CD4-positive, alpha-beta T cell treated with Interleukin-21 for 1 hour (primary cell): ENCODE measurements around the gene FOXF1.

Source experiments
- DNase-seq: peaks from one replicate; pipeline ENCODE4 v3.0.0-alpha.2; 2020

Gene FOXF1

DNA sequence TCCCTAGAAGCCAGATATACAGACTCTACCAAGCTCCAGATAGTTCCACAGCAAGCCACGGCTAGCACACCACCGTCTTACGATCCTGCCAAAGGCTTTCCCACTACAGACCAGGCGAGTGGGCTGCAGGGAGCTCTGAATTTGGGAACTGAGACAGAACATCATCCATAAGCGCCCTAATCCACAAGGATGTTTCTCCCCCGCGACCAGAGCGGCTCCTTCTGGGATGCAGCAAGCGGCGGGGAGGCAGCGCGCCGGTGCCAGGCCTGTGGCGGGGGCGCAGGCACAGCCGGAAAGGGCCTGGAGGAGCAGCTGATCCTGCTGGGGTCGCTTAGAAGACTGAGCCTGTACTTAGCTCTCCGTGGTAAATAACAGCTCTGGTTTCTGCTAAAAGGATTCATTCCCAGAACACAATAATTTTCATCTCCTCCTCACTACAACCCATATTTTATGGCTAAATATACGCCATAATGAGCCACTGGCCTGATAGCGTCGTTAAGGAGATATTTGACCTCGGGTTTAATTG, 16.2 kb upstream of the FOXF1 start:
- no peak for DNase-seq

- DNase-seq, result no peak
These were observed 15.6 kb upstream of the FOXF1 start for GRCh38 chr16:86494565-86495356.

DNA sequence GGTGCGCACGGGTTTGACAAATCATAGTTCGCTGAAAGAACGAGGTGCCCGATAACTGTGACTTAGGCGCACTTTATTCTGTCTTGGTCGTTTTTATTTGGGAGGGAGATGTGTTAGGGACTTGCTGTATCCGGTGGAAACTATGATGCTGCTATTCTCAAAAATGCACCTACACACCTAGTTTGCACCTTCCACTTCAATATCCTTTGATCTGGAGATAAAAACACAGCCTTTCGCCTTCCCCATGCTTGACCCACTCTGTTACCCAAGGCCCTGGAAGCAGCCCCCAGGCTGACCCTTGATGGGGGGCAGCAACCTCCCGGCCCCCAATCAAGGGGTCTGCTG, 15.0 kb upstream of the FOXF1 start:
- DNase-seq, result no peak

GRCh38 chr16:86495756-86496261, 14.5 kb upstream of the FOXF1 start:
- no peak for DNase-seq

DNA sequence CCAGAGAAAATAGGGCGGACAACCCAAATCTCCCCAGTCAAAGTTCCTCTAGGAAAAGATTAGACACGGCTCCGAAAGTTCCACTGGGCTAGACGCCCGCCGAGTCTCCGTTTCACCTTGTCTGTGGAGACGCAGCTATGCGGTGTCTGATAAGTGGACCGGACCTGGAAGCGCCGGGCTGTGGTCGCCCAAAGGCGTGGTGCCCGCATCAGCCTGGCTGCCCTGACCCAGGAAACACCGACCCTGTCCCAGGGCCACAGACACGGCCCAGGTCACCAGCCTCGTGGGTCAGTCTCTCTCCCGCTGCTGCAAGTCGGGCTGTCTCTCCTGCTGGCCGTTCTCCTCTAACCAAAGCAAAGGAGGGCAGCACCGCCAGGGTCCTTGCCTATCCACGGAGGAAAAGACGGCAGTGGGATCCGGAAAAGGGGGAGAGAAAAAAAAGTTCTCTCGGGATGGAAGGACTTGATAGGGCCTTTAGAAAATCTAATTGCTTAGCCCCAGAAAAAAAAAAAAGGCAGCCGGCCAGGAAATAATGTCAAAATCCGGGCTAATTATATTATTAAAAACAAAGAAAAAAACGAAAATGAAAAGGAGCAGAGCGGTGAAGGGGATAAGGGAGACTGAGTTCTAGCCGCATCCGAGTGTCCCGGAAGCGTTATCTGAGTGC, 13.9 kb upstream of the FOXF1 start:
- DNase-seq, result no peak

DNA sequence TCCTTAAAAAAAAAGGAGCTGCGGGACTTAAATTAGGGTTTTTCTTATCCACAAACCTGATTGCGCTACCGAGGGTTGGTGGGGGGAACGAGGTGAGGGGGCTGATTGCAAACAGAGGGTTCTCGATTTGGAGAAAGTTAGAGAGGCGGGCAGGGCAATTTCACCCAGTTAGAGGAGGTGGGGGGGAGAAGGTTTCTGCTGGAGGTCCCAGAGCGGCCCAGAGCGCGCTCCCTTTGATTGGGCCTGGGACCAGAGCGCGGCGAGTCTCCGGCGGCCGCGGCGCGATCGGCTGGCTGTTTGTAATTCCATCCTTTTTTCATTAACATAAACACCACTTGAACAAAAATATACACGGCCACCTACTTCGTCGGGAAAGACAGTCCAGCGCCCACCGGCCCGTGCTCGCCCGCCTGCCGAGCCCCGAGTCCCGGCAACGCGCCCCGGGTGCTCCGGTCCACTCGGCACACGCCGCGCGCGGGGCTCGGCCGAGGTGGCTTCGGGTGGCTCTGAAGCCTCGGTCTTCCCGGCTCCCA, 13.3 kb upstream of the FOXF1 start:
- no peak for DNase-seq

GRCh38 chr16:86497551-86498021, 12.7 kb upstream of the FOXF1 start:
- no peak for DNase-seq

- DNase-seq, result no peak
These were observed 12.1 kb upstream of the FOXF1 start for GRCh38 chr16:86498155-86498670.

- DNase-seq, result no peak
These were observed 11.5 kb upstream of the FOXF1 start for GRCh38 chr16:86498671-86499439.

GRCh38 chr16:86499440-86499786, 10.9 kb upstream of the FOXF1 start:
- no peak for DNase-seq

DNA sequence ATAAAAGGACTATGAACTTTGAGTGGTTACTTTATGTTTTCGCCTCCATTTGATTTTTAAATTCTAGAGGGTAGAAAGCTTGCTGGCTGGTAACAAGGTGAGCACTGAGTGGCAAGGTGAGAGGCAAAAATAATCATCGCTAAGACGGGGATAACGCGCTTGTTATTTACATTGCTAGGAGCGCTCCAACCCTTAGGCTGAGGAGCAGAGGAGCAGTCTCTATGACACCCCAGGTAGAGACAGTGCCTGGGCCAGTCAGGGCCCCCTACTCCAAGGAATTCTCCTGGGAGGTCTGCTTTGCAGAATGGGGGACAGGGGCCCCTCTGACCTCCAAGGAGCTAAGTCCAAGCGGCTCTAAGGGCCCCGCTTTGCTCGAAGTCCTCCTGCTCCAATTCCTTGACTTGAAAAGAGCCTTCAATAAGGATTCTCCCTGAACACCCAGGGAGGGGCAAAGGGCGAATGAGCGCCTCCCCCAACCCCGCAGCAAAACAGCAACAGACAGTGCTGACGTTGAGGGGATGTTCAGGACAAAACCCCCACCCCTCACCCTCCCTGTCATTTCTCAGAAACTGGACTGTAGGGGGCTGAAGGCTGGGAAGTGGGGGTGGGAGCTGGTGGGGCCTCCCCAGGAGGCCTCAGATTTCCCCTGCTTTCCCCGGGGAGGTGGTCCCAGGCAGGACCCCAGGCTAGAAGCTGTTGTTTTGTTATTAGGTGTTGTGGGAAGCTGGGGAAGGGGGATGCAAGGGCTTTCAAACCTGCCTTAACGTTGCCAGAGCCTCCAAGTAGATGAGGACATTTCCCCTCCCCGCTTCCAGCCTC, 10.2 kb upstream of the FOXF1 start:
- DNase-seq, result no peak

DNA sequence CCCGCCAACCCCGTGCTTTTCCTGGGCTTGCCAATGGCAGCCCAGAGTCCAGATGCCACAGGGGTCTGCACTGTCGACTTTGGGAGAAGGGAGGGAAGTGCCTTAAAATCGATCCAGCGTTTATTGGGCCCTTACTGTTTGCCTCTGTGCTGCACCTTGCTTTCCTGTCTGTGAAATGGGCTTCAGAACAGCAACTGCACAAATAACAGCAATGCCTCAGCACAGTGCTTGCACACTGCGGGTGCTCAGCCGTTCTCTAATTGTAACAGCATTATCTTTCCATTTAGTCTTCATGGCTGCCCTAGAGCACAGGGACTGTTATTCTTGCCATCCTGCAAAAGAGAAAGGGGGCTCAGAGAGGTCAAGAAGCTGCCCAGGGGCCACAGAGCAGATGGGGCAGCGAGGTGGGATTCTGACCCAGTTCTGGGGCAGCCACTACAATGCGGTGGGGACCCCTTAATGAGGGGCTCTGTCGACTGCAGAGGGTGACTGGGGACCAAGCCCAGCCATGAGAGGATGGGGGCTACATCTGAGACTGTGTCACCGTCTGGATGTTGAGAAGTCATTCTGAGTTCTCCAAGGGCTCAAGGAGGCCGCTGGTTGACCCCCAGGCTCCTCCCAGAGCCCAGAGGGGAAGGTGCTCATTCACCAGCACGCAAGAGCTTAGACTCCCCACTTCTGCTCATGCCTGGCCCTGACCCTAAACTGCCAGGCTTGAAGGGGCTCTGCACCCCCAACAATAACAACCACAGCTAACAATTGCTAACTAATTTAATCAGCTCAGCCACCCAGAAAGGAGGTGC, 9.4 kb upstream of the FOXF1 start:
- DNase-seq, result no peak

DNA sequence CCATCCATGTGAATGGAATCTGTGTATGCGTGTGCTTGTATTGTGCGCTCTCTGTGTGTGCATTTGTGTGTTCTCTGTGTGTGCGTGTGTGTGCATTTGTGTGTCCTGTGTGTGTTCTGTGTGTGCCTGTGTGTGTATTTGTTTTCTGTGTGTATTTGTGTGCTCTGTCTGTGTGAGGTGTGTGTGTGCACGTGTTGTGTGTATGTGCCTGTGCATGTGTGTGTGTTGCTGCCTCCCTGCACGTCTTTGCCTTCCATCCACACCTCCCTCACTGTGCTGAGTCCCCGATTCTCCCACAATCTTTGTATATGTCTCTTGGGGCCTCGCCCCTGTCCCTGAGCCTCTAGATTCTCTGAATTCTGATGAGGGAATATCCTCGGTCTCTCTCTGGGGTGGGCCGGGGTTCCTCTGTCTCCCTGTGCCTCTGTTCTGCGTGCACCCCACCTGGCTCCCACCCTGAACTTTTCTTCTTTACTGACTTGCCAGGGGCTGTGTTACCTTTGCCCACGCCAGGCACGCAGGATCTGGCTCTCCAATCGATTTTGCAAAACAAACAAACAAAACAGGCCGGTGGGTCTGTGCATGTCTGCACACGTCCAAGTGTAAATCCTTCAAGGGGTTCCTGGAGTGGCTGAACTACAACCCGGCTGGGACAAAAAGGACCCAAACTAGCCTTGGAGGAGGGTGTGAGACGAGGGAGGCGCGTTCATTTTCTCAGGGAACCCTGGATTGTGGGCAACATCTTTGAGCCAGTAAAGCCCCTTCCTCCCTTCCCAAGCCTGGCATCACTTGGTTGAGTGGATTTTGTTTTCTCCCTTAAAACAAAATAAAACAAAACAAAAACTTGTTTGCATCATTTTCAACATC, 8.1 kb upstream of the FOXF1 start:
- DNase-seq, result no peak

GRCh38 chr16:86502856-86503748, 7.2 kb upstream of the FOXF1 start:
- no peak for DNase-seq

DNA sequence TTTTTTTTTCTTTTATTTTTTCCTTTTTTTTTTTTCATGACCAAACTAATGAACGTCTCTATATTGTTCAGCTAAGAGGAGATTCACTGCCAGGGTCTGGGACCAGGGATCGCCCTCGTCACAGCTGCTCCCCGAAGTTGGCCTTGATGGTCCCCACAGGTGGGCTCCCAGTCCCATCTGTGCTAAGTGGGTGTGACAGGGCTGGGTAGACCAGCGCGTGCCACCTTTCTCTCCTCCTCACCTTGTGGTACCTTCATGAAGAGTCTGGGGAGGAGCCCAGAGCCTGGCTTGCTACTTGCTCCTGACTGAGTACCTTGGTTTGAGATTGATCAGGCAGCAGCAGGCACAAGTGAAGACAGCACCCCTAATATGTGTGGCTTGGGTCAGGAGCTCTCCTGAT, 6.5 kb upstream of the FOXF1 start:
- no peak for DNase-seq

DNA sequence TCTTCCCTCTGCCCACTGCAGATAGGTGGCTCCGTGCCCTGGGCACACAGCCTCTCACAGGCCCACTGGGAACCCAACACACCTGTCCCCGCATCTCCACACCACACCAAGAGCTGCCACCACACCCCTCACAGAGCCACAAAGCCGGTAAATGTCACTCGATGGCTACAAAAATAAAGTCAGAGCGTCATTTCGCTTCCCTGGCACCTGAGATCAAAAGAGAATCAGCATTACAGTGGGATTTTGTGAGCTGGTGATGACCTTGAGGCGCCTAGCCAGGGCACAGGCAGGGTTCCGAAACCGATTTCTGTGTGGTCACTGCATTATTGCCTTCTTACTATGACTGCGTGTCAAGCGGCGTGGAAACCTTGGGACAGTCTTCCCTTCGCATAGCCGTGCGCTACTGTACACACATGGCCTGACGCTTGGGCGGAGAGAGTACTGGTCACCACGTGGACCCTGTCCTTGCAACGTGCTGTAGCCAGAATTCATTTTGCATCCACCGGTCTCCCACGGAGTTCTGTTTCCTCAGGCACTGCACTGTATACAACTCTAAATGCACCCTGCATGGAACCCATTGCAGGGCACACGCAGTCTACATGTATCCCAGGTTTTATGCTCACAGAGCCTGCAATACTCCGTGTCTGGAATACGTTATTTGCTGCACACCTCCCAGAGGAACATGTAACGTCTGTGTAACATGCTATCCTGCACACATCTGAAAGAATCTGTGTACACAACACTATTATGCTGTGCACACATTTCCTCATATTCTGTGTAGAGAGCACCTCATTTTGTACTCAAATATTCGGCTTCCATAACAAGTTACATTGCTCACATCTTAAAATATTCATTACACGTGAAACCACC, 5.8 kb upstream of the FOXF1 start:
- no peak for DNase-seq

GRCh38 chr16:86505185-86505898, 5.0 kb upstream of the FOXF1 start:
- no peak for DNase-seq
